Adrenal gland (tissue), 5 donors: ENCODE results near the gene SPINK1.

Source experiments
- POLR2A ChIP-seq, 2 donors: fragments of 450-650 bp; IDR thresholded peaks; one replicate each; pipeline ENCODE4 v1.6.1; 2017; ENCODE audit warnings: antibody characterized with exemption in 2 of 2, mild to moderate bottlenecking in 2 of 2, moderate library complexity in 1 of 2
- TF ChIP-seq, protein P1 (sequence below), 6 experiments: fragments of 450-650 bp in 4 of 6; fragments of 200-600 bp in 2 of 6; sonication (generic) in 1 of 6; IDR thresholded peaks; 1 replicate in 5 of 6; 2 replicates in 1 of 6; pipeline versions ENCODE4 v1.5.1 to v1.8.0; 2016 to 2021; ENCODE audit warnings: antibody characterized with exemption in 6 of 6, mild to moderate bottlenecking in 2 of 6, moderate library complexity in 1 of 6
- donor health status: DM: no; HTN: no; CAD: no.

DNA sequence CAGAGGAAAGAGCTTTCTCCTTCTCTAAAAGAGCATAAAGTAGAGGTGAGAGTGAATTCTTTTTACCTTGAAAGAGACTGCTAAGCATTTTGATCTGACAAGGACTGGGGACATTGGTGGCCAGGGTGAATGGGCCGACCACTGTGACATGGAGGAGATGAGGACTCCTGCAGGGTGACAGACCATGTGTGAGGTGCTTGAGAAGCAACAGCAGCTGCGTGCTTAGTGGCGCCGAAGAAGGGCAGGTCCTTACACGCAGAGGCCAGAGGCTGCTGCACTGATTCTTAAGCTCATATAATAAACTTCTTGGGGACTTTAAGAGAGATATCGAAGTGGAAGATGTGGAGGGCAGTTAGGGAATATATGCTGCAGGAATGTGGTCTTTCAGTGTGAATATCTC is 40.3 kb downstream of the SPINK1 start:
- TF ChIP-seq, protein P1, sequence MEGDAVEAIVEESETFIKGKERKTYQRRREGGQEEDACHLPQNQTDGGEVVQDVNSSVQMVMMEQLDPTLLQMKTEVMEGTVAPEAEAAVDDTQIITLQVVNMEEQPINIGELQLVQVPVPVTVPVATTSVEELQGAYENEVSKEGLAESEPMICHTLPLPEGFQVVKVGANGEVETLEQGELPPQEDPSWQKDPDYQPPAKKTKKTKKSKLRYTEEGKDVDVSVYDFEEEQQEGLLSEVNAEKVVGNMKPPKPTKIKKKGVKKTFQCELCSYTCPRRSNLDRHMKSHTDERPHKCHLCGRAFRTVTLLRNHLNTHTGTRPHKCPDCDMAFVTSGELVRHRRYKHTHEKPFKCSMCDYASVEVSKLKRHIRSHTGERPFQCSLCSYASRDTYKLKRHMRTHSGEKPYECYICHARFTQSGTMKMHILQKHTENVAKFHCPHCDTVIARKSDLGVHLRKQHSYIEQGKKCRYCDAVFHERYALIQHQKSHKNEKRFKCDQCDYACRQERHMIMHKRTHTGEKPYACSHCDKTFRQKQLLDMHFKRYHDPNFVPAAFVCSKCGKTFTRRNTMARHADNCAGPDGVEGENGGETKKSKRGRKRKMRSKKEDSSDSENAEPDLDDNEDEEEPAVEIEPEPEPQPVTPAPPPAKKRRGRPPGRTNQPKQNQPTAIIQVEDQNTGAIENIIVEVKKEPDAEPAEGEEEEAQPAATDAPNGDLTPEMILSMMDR (IDR thresholded peaks at IDR 0.05) = no peak
- no peak for TF ChIP-seq POLR2A (IDR thresholded peaks at IDR 0.05)
